Kasumi-1 (cell line): Measurements from ENCODE around the gene DMRT1.

ENCODE experiments used
- DNase-seq, 2 experiments: peaks; one replicate each; lab custom pipeline; 2025; lab: John Stamatoyannopoulos, UW

DMRT1 gene

DNA sequence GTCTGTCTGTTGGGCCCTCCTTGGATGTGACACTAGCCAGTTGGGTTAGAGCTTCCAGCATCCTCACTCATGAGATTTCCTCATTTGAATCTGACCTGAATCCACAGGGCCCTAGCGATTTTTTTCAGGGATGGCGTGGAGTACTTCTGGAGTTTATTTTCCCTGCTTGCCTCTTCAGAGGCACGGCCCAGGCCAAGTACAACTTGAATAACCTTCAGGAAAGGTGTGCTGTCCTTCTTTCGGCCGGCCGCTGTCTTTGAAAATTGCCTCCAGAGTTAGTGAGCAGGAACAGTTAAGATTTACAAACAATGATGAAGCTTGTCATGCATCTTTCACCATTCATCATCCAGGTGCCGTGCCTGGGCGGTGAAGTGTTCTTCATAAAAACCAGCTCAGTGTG lies 85.5 kb downstream of the DMRT1 start:
- DNase-seq: no peak

DNA sequence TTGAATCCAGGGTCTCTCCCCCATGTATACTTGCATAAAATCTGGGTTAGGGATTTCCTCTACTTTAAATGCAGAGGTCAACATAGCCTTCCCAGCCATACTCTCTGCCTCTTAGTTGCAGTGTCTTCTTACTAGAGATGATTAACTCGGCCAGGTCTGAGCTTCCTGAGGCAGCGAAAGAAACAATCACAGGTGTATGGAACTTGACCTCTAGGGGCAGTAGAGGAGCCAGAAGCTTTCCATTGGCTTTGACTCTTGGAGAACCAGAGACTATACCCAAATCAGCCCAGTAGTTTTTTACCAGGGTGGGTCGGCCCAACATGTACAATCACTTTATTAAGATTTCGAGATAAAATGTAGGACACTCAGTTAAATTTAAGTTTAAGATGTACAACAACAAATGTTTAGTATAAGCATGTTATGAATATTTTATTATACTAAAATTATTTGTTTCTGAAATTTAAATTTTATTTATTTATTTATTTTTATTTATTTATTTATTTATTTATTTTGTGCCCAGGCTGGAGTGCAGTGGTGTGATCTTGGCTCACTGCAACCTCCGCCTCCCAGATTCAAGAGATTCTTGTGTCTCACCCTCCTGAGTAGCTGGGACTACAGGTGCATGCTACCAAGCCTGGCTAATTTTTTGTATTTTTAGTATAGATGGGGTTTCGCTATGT lies 87.0 kb downstream of the DMRT1 start:
- peak in 1 of 2 experiments; percentile 9 for DNase-seq

DNA sequence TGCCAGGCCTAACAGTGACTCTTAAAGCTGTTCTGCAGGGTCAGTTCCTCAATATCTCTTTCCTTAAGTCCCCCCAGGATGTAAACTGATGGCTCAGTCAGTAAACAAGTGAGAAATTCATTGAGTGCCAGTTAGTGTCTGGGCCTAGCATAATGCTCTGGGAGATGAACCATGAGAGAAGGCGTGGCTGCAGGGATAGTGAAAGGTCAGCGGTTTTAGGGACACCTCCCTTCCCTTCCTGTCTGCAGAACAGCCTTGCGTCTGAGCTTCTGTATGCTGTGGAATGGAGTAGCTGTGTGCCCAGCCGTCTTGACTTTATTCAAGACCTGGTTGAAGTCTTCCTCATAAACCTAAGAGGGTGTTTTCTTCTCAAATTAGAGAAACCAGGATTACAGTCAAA lies 88.2 kb downstream of the DMRT1 start:
- DNase-seq: no peak

DNA sequence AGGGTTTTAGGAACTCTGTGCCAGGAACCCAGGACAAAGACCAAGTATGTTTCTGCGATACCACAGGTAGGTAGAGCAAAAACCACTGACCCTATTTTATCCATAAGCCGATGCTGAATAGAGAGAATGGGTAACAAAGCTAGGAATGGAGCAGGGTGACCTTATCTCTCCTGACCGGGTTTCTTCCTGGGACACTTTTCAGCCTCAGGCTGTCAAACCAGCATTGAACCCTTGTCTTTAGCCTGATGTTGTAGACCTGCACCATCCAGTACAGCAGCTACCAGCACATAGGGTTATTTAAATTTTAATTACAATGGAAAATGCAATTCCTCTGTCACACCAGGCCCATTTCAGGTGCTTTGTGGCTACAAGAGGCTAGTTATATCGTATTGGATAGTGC lies 91.9 kb downstream of the DMRT1 start:
- DNase-seq: no peak

DNA sequence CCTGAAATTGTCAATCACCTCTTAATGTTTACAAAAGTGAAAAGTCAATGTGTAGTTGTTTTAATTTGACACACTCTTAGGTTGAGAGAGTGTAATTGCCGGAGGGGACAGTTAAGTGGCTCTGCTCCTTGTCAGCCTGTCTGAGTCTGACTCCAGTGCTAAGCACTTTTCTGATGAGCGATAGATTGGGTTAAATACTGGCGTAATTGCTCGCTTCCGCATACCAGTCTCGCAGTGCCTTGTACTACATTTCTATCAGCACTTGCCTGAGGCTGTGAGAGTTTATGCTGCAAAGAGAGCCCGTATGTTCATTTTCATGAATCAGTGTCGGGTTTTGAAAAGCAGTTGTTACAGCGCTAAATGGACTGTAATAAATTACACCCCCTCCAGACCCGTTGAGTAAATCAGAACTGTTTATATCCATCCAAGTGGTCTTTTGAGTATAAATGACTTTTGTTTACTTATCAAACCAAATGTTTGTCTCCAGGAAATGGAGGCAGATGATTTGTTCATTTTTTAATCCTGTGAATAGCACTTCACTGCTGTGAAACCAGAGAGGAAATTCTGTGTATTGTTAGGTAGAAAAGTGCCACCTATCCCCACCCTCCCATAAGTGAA lies 94.0 kb downstream of the DMRT1 start:
- DNase-seq: no peak

DNA sequence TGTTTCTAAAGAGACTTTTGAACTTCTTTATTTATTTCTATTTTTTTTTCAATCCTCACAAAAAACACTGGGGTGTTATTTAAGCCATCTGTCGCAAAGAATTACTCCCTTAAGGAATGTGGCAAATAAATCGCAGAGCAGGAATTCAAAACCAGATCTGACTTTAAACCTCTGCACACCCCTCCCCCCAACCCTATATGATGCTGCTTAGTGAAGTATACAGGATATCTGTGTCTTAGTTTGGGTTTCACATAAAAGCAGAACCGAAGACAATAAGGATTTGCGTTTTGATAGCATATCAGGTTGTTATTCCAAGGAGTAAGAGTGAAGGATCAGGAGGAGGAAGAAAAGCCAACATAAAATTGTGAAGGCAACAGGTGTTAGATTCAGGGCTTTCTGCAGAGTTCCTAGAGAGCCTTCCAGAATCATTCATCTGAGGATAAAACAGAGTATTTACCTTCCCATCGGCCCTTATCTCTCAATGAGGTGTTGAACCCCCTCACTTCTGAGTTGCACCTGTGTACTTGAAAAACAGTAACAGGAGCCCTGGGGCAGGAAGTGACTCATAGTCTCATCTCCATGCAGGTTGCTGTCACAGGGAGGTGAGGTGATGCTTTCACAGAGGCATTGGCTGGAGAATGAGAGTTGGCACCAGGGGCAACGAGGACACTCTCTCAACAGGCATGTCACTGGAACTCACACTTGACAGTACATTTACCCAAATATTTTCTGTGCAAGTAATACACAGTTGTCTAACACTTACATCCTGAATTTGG lies 101.5 kb downstream of the DMRT1 start:
- DNase-seq: no peak

DNA sequence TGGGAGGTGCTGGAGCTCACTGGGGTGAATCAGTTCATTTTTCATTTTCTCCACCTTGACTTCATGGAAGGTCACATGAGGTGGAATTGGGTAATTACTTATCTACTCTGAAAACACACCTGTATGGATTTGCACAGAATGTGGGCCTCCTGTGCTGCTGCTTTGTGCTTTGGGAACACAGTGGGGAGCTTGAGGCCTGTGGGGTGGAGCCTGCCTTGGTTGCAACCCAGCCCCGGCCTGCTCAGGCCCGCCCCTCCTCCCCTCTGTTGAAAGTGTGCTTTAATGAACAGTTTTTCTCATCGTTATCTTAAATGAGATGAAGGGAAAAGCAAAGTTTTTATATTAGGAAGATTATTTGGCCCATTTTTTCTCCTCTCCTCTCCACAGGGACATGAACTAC lies 106.5 kb downstream of the DMRT1 start:
- no peak for DNase-seq

DNA sequence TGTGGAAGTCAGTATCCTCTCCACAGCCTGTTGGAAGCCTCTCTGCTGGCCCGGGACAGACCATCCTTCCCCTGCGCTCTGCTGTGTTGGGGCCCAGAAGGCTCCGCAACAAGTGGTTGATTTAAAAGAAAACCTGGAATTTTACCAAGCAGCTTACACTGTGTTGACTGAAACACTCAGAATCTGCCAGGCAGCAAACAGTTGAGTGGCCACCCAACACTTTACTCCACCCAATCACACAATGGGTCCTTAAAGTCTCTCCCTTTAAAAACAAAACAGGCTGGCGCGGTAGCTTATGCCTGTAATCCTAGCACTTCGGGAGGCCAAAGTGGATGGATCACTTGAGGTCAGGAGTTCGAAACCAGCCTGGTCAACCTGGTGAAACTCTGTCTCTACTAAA lies 107.0 kb downstream of the DMRT1 start:
- no peak for DNase-seq

DNA sequence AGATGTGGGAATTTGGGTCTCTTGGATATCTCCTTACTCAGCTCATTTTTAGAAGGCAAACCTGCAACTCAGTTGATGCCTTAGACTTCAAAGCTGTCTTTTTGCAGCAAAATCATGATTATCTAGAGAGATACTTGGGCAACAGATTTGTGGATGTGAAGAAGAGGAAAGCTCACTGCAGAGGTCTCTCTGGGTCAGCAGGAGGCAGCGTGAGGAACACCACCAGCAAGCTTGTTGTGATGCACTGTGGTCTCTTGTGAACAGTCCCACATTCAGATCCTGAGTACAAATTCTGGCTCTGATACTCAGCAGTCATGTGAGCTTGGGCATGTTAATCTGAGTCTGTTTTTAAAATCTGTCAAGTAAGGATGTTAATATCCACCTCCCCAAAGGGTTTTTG lies 108.6 kb downstream of the DMRT1 start:
- DNase-seq: no peak

DNA sequence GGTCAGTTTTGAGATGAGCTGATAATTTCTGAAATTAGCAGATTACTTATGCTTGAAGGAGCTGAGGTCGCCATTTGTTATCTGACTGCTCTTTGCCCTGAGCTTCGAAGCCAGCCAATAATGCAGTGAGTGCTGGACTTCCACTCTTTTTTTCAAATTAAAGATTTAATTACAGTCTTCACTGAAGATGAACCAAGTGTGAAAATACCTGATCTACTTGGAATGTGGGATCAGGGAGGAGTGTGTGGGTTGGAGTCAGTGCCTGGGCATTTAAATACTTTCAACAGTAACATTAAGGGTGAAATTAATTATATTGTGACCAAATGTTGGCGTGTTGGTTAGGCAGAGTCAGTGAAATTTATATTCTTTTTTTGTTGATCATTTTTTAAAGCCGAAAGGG lies 111.0 kb downstream of the DMRT1 start:
- no peak for DNase-seq

DNA sequence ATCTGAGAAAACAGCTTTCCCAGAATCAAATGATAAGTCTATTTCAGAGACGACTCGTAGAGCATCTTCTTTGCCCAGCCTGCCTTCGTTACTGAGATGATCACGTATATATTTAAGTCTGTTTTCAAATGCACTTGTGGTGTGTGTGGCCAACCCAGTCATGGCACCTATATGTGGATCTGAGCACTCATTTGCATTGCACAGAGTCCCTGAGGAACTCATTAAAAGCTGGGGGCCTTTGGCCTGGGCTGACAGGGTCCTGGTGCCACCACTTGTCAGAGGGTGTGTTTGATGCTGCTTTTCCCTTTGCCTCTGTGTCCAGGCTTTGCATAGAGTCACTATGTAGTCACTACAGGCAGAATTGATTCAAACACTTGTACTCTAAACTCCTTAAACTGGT lies 117.6 kb downstream of the DMRT1 start:
- DNase-seq: no peak

DNA sequence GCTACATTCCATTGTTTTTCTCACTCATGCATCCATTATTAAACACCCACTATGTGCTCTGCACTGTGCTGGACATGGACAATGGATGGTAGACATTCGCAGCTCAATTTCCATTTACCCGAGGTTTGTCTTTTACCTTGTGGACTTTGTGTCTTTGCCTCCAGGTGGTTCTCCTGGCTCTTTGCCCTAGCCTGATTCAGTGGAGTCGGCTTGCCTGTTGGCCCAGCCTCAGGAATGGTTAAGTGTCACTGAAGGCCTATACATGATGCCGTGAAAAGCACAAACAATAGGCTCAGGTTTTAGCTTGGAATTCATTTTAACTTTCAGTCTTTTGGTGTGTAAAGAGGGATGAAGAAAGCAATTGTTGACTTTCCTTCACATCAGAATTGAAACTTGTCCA lies 118.4 kb downstream of the DMRT1 start:
- no peak for DNase-seq

DNA sequence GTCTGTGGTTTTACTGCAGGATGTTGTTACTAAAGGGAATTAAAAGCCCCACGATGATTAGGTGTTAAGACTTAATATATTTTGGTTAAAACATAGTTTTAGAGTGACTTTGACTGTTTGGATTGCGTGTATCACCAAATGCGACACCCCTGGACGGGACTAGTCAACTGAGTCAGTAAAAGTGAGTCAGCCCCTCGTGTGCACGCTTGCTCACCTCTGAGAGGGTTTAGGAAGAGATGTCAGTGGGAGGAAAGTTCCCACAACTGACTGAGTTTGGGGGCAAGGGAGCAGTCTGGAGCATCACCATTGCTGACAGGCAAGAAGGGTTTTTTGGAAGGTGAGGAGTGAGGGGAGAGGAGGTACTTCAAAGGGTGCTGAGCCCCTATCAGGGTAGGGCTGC lies 120.5 kb downstream of the DMRT1 start:
- DNase-seq: no peak

DNA sequence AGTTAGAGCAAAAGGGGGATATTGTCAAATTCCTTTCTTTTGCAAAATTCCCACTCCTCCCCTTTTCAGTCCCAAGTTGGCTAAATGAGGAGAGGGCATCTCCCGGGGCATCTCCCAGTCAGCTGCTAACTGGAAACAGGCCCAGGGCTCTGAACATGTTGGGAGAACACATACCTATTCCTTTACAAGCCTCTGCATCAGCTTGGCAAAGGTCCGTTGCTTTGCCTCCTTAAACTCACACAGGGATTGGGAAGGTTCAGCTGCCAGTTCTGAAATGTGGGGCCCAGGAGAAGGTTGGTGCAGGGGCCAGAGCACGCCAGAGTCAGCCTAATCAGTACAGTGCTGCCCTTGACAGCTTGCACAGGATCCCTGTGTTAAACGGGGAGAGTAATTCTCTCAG lies 124.0 kb downstream of the DMRT1 start:
- no peak for DNase-seq

DNA sequence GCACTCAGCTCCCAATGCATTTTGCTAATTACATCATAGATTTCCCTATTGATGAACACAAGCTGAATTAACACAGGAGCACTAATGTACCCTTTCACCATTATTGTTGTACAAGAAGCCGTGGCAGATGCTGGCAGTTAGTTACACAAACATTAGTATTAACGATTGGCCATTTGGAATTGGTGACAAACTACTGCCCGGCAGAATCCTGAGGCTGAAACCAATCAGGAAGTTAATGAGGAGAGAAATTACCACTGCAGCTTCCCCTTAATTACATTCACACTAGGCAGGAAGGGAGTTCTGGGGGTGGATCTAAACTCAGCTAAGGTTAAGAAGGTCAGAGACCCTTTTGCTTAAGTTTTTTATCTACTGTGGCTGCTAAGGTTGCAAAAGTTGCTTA lies 125.4 kb downstream of the DMRT1 start:
- peak in 1 of 2 experiments; percentile 5 for DNase-seq

DNA sequence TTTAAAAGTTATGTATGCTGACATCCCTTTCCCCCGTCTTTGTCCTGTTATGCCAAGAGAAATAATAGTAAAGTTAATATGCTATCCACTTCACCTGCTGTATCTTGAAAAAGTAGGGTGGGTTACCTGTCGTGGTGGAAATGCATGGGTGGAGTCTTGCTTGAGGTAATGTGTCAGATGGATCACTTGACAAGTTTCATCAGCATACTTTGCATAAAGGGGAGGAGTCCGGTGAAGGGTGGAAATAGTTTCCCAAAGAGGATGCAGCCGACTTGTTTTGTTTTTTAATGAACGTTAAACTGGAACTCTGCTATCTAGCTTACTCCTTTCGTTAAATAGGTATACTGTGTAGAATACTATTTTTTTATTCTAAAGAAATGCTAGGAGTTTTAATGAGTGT lies 125.9 kb downstream of the DMRT1 start:
- DNase-seq: no peak

DNA sequence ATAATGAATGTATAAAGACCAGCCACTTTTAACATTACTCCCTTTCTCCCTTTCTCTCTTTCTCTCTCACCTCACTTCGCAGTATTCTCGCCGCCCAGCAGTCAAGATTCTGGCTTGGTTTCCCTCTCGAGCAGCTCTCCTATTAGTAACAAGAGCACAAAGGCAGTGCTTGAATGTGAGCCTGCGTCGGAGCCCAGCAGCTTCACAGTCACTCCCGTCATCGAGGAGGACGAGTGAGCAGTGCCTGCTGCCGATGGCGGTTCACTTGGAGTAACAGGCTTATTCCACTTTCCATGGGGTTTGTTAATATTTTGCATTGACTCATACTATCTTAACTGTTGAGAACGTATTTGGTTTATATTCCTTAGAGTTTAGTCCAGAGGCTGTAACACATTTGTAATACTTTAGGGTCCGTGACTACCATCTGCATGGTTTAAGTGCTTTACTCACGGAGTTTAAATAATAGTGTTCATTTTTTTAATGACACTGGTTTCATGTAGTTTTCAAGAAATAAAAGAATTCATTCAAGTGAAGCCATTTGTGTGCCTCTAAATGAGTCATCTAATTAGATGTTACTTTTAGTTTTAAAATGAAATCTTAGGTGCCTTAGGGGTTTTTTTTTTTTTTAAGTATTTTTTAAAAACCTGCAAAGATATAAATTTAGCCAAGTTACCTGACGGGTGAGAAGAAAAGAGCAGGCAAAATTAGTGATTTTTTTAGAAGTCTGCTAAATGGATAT lies 126.6 kb downstream of the DMRT1 start:
- no peak for DNase-seq

DNA sequence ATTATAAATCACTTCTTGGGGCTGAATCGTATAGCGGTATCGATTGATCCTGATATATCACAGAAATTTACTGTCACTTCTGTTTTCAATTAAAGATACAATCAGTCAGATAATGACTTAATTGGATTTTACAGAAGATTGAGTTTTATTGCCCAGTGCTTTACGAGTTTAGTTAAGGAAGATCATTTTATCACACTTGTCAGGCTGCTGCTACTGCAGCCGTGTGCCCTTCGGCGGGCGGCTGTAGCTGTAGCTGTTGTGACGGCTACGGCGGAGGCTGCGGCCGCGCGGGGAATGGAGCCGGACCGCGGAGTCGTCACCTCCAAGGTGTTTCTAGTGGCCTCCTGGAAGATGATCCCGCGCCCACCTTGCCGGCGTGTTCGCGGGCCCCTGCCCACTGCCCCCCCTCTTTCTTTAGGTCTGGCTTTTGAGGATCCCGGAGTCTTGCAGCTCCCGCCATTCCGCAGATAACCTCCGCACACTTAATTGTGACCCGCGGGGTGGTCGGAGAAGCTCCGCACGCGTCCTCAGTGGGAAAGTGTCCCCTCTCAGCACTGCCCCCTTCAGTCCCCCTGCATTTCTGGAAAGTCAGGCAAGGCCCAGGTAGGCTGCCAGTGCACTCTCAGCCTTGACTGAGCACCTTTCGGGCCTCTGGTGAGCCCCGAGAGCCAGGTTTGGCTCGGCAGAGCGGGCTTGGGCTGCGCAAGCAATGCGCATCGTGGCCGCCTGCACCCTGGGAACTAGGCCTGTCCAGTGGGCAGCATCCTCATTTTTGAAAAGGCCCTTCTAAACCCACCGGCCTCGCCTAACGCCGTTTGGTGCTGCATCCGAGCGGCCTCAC lies 128.0 kb downstream of the DMRT1 start:
- DNase-seq: no peak

DNA sequence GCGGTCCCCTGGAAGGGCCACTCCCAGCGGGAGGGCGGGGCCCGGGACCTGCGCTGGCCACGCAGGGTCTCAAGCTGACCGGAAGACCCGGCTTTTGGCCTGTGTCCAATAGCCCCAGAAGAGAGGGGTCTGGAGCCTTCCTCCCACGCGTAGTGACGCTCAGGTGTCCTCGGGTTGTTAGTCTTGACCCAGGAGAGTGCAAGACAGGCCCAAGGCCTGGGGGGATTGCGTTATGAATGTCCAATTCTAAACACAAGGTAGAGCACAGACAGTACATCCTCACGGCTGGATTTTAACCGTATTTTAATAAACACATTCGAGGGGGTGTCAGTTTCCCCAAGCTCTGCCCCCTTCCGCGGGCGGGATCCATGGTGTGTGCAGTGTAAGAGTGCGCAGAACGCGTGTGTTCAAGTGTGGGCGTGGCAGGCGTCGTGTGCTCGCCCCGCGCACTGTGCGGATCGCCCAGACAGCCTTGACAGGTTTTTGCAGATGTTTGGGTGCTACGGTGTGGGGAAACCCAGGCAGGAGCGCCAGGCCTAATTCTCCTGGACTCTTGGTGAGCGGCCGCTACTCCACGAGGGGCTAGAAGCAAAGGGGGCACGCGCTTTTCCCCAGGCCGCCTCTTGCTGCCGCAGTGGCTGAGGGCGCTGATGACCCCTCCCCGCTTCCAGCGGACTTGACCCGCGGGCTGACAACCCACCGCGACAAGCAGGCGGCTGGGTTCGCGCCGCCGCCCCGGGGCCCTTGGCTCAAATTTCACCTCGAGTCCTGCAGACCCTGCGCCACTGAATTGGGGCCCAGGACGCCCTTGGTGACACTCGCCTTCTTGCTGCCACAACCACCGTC lies 128.9 kb downstream of the DMRT1 start:
- no peak for DNase-seq

DNA sequence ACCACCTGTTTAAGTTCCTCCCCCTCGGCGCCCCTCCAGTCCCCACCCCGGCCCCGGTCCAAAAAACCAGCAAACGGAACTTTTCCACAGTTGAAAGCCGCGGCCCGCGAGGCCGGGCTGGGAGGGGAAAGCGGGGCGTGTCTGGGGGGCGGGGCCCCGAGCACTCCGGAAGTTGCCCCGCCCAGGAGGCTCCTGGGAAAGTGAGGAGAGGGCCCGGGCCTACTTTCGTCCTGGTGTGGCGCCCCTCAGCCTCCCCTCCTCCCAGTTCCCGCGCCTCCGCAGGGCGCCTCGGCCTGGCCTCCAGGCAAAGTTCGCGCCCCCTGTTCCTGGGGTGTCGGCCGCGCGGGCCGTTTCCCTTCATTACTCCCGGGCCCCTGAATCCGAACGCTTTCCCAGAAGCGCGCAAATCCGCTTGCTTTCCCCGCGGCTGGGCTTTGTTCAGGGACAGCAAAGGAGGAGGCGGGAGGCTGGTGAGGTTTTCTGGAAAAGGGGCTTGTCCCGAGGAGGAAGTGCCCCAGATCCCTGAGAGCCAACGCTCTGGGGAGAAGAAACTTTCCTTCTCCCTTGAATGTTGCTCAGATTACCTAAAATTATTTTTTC lies 130.5 kb downstream of the DMRT1 start:
- DNase-seq: no peak
